DMS 273 treated with DMSO at 0.1 percent for 48 hours (cell line): Measurements from ENCODE around the gene CDC25B.

Experiments used
- DNase-seq: peaks from one replicate; lab custom pipeline; 2025; lab: John Stamatoyannopoulos, UW

CDC25B gene

DNA sequence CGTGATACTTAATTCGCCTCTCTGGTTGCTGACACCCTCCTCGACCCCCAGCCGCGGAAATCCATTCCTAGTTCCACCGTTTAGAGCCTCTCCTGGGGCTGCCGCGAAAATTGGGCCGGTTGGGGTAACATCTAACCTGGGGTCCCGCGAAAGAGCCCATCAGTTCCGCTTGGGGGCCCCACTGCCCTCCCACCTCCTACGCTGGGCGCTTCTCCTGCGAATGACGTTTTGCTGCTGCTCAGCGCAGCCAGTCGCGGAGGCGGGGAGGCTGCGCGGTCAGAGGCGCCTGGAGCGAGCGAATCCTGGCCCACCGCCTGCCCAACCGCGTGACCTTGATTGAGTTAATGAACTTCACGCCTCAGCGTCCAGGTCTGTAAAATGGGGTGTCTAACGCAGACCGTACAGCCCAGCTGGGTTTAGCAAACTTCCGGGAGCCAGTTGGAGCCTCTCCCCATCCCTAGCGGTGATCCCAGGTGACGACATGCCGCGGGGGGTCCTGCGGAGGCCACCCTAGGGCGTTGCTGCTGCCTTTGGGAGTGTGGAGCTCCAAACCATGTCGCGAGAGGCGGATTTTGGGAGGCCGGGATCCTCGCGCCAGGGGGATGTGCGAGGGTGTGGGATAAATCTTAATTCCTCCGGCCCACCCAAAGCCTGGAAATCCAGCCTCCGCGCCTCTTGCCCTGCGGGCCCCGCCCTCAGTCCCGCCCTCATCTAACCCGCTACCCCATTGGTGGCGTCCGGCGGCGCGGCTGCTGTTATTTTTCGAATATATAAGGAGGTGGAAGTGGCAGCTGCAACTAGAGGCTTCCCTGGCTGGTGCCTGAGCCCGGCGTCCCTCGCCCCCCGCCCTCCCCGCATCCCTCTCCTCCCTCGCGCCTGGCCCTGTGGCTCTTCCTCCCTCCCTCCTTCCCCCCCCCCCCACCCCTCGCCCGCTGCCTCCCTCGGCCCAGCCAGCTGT is at the start of gene CDC25B:
CDC25B (plus strand) TSS at position 800 of the 958 bp plus-strand sequence. CDS start 222 bp downstream, outside the sequence.
- peak; percentile 94 for DNase-seq

DNA sequence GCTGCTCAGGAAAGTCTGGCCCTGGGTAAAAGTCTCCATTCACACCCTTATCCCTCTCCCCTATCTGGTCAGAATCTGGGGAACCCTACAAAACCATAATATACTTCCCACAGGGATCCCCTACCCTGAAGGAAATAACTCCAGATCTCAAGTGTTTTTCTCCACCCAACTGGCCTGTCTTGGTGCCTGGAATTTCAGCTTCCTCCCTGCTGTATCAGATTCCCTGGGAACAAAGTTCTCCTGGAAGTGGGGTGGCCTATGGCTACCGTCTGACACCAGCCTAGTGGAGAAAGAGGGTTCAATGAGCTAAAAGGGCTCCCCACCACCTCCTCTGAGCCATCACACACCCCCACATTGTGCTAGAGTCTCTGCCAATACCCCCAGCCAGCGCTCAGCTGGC is 48.6 kb upstream of the CDC25B start:
- DNase-seq, result no peak

DNA sequence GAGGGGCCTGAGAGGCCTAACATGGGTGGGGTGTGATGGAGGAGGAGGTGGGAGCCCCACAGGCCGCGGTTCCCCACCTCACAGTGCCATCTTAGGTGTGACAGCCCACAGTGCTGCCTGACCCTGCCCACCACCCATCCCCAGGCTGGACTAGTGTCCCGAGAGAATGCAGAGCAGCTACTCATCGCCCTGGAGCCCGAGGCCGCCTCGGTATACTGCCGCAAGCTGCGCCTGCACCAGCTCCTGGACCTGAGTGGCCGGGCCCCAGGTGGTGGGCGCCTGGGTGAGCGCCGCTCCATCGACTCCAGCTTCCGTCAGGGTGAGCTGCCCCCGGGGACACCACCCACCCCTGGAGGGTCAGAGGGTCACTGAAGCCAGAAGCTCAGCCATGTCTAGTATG is 48.0 kb upstream of the CDC25B start:
- no peak for DNase-seq

DNA sequence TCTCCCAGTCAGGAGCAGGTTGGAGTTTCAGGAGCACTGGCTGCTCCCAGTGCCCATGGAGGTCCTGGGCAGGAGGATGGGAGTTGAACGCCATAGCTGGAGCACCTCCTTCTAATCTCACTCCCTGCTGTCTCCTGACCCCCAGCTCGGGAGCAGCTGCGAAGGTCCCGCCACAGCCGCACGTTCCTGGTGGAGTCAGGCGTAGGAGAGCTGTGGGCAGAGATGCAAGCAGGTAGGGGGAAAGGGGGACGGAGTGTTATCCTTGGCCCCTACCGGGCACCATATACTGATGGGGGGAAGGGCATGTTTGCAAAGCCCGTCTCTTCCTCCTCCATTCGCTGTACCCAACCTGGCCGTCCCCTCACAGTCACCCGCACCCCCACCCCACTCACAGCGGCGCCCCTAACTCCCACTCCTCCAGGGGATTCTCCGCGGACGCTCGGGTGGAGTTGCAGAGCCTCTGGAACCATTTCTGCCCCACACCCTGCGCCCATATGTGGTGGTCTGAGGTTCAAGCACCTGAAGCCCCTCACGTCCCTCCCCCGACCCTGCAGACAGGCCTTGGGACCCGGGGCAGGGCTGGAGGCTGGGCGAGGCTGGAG is 46.9 kb upstream of the CDC25B start:
- no peak for DNase-seq

DNA sequence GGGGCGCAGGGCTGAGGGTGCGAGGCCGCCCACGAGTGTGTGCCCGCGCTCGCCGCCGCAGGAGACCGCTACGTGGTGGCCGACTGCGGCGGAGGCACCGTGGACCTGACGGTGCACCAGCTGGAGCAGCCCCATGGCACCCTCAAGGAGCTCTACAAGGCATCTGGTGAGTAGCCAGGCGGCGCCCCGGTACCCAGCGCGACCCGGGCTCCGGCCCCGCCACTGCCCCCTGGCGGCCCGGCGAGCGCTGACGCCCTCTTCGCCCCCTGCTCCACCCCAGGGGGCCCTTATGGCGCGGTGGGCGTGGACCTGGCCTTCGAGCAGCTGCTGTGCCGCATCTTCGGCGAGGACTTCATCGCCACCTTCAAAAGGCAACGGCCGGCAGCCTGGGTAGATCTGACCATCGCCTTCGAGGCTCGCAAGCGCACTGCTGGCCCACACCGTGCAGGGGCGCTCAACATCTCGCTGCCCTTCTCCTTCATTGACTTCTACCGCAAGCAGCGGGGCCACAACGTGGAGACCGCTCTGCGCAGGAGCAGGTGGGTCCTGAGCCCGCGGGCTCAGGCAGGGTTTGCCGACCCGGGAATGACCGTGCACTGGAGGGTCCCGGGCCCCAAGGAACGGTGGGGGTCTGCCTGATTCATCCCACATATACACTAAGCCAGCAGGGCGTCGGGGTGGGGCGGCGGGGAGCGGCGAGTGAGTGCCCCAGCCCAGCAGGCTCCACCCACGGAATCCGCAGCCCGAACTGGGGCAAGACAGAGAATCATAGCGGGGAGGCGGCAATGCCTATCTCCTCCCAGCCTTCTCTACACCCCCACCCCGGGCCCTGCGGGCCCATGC is 46.2 kb upstream of the CDC25B start:
- peak; percentile 33 for DNase-seq

DNA sequence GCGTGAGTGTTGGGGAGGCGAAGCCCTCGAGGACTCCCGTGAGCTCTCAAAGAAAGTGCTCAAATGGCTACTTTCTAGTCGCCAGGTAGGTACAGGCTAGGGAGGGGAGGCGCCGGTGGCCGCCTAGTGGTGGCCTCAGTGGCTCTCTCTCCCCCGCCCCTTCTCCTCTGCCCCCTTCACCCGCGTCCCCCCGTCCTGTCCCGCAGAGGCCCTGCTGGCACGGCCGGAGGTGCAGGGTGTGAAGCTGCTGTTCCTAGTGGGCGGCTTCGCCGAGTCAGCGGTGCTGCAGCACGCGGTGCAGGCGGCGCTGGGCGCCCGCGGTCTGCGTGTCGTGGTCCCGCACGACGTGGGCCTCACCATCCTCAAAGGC is 44.8 kb upstream of the CDC25B start:
- no peak for DNase-seq

DNA sequence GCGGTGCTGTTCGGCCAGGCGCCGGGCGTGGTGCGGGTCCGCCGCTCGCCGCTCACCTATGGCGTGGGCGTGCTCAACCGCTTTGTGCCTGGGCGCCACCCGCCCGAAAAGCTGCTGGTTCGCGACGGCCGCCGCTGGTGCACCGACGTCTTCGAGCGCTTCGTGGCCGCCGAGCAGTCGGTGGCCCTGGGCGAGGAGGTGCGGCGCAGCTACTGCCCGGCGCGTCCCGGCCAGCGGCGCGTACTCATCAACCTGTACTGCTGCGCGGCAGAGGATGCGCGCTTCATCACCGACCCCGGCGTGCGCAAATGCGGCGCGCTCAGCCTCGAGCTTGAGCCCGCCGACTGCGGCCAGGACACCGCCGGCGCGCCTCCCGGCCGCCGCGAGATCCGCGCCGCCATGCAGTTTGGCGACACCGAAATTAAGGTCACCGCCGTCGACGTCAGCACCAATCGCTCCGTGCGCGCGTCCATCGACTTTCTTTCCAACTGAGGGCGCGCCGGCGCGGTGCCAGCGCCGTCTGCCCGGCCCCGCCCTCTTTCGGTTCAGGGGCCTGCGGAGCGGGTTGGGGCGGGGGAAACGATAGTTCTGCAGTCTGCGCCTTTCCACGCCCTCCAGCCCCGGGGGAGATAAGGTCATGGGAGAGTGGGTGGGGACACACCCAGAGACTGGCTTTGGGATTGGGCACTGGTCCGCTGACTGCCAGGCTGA is 44.3 kb upstream of the CDC25B start:
- peak; percentile 28 for DNase-seq

DNA sequence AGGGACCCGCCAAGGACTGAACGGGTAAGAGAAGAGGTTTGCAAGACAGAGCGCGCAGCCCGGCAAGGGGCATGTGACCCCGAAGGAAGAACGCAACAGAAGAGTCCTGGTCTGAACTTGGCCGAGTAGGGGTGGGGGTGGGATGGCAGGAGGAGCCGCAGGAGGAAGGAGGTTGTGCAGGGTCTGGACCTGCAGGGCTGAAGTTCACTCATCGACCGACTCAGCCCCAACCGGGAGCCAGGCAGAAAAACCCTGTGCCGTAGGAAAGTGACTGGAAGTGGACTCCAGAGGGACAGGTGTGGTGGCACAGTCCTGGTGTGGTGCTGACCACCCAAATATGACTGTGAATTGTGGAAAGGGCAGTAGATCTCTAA is 43.7 kb upstream of the CDC25B start:
- no peak for DNase-seq

DNA sequence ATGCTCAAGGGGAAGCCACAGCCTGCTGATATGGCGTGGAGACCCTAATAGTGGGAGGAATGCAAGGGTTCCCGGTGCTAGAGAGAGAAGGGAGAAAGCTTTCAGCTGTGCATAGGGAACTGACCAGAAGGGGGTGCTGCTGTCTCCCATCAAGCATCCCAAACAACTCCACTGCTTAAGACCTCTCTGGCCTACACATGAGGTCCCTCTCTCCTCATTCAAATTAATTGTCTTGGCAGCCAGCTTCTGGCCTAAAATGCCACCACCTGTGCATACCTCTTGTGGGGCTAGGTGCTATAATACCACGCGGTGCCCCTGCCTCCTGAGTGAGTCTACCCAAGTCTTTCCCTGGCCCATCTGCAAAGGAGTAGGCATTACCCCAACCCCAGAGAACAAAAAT is 43.0 kb upstream of the CDC25B start:
- peak; percentile 23 for DNase-seq

DNA sequence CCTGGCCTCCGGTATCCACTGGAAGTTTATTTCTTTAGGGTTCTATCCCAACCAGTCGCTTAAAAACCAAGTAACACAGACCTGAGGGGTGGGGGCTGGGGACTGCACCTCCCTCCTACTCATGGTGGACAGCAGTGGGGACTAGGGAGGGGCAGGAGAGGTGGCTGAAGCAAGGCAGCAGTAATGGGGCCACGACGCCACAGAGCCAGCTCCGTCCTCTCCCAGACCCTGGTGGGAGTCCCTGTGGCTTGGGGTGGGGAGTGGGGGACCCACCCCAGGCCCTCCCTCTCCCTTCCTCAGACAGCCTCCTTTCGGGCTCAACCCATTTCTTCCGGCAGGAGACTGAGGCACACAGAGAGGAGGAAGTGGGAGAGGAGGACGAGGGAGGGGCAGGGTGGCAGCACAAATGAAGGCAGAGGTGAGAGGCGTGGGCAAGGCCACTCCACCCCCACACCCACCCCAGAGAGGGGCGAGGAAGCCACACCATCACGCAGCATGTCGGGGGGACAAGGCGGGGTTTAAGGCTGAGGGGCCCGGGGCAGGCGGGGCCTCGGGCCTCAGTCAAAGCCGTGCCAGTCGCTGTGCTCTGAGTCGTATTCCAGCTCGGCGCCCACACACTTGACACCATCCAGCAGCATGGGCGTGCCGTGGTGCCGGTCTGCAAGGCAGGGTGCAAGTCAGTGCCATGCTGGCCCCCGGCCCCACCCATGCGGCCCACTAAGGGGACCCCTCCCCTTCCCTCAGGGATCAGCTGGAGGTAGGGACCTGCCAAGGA is 42.4 kb upstream of the CDC25B start:
- DNase-seq, result no peak

DNA sequence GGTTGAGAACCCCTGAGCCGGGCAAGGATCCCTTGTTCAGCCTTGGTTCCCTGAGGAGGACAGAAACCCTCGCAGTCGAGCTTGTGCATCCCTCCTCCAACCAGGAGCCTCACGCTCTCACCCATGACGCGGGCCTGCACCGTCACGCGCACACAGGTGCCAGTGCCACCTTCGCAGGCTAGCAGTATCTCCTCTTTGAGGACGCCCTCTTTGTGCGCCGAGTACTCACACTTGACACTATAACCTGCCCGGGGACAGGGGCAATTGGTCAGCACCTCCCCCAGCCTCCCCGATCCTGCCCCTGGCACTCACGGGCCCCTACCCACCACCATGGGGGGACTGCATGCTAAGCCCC is 41.9 kb upstream of the CDC25B start:
- DNase-seq, result no peak

DNA sequence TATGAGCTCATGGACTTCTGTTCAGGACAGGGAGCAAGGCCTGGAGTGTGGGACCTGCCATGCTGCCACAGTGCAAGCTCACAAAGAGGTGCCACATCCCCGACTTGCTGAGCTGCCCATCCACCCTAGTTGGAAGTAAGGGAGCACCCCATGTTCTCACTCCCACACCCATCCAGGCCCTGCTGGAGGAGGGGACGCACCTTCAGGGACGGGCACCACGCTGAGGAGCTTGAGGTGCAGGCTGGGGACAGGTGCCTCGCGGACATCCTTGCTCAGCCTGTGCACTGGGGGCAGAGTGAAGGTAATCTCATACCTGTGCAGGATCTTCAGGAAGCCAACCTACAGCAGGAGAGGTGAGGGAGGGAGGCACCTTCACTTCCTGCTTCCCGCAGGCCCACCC is 40.8 kb upstream of the CDC25B start:
- no peak for DNase-seq

DNA sequence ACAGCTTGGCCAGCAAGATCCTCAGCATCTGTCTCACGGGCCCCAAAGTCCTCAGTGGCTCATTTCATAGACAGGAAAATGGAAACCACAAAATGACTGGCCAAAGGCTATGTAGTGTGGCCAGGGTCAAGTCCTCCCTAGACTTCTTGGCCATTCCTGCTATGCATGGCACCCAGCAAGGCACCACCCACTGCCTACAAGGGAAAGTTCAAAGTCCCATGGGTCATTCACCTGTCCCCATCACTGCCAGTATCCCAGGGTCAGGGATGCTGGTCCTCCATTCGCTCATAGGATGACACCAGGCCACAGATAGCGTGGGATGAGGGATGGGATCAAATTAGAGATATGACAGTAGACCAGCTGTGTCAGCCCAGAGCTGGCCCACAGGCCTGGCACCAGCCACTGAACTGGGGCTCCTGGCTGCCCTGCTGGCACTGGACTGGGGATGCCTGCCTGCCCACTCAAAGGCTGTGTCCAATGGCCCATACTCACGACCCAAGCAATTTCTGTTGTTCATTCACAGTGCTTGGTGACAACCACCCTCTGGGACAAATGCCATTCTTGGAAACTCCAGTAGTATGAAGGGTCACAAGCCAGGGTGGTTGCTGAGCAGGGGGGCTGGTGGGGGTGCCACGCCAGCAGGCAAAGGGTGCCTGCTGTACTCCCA is 40.2 kb upstream of the CDC25B start:
- DNase-seq, result no peak

DNA sequence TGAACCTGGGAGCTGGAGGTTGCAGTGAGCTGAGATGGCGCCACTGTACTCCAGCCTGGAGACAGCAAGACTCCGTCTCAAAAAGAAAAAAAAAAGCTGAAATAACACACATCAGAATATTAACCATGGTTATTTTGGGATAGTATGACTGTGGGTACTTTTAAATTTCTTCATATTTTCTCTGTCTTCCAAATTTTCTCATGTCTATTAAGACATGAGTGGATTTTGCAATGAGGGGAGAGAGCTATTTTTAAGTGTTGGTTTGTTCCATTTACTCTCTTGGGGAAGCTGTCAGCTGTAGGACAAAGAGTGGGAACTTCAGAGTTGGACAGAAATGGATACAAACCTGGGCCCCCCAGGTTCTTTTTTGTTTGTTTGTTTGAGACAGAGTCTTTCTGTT is 38.8 kb upstream of the CDC25B start:
- DNase-seq, result no peak

DNA sequence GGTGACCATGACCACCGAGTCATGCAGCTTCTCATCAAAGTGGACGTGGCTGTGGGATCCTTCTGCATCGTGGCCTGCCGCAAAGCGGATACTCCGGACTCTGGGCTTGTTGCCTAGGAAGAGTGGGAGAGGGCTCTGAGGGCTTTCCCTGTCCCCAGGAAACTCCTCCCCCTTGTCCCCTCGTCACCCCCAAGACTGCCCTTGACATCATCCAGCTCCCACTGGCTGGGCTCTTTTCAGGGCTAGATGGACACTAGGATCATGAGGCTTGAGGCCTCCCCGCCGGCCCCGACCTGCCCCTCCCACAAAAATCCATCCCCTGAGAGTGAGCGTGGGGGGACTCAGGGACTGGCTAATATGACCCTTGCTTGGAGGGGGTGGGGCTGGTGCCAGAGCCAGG is 37.5 kb upstream of the CDC25B start:
- DNase-seq, result no peak

DNA sequence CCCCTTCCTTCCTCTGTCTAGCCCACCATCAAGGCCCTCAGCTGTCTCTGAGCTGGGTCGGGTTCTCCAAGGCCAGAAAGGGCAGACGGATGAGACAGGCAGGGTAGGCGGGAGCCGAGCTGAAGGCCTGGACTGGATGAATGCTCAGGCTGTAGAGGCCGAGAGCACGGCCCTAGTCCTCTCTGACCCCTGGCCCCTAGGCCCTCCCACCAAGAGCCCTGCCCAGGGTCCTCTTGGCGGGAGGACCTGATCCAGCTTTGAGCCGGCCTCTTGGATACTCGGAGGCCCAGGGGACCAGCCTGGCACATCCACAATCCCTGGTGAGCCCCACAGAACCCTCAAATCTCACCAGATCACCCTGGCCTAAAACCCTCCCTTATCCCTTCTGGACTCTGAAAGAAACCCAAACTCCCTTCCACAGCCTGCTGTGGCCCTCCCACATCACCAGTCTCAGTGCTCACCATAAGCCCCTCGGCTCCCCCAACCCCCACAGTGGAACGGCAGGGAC is 36.7 kb upstream of the CDC25B start:
- DNase-seq, result no peak

DNA sequence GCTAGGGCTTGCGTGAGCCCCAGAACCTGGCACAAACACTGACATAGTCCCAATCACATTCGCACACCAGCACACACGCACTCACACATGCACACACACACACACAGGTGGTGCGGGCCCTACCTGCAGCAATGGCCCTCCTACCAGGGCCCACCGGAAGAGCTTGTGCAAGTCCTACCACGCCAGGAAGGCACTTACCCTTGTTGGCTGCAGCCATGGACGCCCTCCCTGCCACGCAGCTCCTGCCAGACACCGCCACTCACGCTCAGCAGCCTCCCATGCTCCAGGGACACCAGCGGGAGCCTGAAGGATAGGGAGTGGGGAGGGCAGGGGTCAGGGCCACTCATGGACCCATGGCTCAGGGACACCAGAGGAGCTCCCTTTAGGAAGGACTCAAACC is 36.2 kb upstream of the CDC25B start:
- no peak for DNase-seq

DNA sequence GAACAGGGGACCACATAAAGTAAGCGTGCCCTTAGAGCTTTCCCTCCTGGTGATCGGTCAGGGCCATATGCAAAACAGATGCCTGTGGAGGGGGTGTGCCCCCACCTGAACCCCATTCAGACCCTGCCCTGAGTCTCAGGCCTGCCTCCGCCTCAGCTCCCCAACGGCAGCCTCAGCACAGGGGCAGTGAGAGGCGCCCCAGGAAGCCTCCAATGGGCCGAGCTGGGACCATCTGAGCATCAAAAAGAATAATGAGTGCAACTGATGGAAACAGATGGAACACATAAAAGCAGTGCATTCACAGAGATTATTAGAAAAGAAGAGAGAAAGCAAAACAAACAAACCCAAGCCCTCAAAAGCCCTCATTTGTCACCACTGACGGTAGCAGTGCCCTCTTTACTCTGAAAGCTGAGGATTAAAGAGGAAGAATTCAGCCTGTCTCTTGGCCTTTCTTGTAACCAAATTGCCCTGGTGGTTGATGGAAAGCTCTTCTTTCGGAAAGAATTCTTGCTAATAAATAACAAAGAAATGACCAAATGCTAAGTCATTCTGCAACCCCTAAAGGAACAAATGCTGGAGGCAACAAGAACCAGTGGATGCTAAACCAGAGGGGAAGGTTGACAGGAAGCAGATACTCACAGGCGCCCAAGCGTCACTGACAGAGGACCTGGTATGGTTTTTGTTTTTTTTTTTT is 35.3 kb upstream of the CDC25B start:
- DNase-seq, result no peak

DNA sequence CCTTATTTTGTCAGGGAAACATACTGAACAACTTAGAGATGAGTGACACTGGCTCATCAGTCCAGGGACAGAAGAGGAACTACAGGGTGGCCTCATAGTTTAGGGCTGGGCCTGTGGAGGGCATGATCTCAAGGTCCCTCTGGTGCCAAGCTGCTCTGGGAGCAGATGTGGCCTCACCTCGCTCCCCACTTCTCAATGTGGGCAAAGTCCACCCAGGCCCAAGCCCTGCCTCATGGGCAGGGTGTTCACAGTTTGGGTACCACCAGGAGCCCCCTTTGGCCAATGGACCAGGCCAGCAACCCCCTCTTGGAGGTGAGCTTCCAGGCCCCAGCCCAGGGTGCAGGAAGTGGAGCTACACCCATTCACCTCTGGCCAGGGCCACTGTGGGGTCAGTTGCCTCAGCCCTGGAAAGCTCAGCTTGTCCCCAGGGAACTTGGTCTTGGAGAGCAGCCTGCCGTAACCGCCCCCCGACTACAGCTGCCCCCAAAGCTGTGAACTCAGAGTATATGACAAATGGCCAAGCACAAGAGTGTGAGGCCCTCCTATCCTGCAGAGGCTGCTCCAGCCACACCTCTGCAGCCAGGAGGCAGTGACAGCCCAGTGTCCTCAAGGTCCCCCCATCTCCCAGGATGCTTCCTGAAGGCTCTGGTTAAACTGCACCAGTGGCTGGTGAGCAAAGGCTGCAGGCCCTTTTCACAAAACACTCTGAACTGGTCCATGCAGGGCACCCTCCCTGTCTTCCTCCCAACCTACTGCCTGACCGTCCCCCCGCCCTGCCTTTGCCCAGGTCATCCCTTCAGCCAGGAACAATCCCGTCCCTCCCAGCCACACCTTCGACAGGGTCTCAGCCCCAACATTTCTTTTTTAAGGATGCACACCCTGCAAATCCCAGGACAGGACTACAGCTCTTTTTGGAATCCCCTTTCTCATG is 32.2 kb upstream of the CDC25B start:
- no peak for DNase-seq
